GM18508 (cell line): ENCODE measurements around the gene SUCLG2.

Experiments used
- ATAC-seq: cut with Tn5 transposase; IDR thresholded peaks from one replicate; pipeline ENCODE4 v1.9.1; 2021; ENCODE audit warnings: moderate number of reproducible peaks; ENCODE audit not compliant: insufficient read depth, unreplicated experiment

SUCLG2 gene

GRCh38 chr3:67522081-67522480 is 132.3 kb downstream of the SUCLG2 start:
- no peak for ATAC-seq

- no peak for ATAC-seq
These were observed 133.3 kb downstream of the SUCLG2 start for GRCh38 chr3:67521053-67521646.

GRCh38 chr3:67518236-67518635 is 136.2 kb downstream of the SUCLG2 start:
- no peak for ATAC-seq

- no peak for ATAC-seq
These were observed 136.6 kb downstream of the SUCLG2 start for GRCh38 chr3:67517781-67518180.

GRCh38 chr3:67516496-67516895 is 137.9 kb downstream of the SUCLG2 start:
- no peak for ATAC-seq

- no peak for ATAC-seq
These were observed 138.6 kb downstream of the SUCLG2 start for GRCh38 chr3:67515778-67516177.

GRCh38 chr3:67509471-67510075 is 144.8 kb downstream of the SUCLG2 start:
- no peak for ATAC-seq

- ATAC-seq, result no peak
These were observed 146.8 kb downstream of the SUCLG2 start for GRCh38 chr3:67507584-67507983.

- ATAC-seq, result no peak
These were observed 153.7 kb downstream of the SUCLG2 start for GRCh38 chr3:67500709-67501108.

GRCh38 chr3:67497746-67498145 is 156.7 kb downstream of the SUCLG2 start:
- no peak for ATAC-seq

GRCh38 chr3:67495751-67496150 is 158.7 kb downstream of the SUCLG2 start:
- ATAC-seq, result no peak

GRCh38 chr3:67493808-67494207 is 160.6 kb downstream of the SUCLG2 start:
- ATAC-seq, result no peak

GRCh38 chr3:67490658-67491057 is 163.8 kb downstream of the SUCLG2 start:
- no peak for ATAC-seq

GRCh38 chr3:67489816-67490215 is 164.6 kb downstream of the SUCLG2 start:
- no peak for ATAC-seq

- ATAC-seq, result no peak
These were observed 166.8 kb downstream of the SUCLG2 start for GRCh38 chr3:67487564-67488114.

GRCh38 chr3:67486883-67487282 is 167.5 kb downstream of the SUCLG2 start:
- no peak for ATAC-seq

GRCh38 chr3:67484085-67484484 is 170.3 kb downstream of the SUCLG2 start:
- ATAC-seq, result no peak

- ATAC-seq, result no peak
These were observed 173.3 kb downstream of the SUCLG2 start for GRCh38 chr3:67481126-67481525.

- no peak for ATAC-seq
These were observed 176.0 kb downstream of the SUCLG2 start for GRCh38 chr3:67478423-67478822.

- no peak for ATAC-seq
These were observed 180.1 kb downstream of the SUCLG2 start for GRCh38 chr3:67474311-67474710.

- no peak for ATAC-seq
These were observed 181.7 kb downstream of the SUCLG2 start for GRCh38 chr3:67472674-67473201.

- no peak for ATAC-seq
These were observed 184.2 kb downstream of the SUCLG2 start for GRCh38 chr3:67470207-67470606.
